ENCODE measurements around the gene MYL10.
A peak's percentile ranks its signal among the peaks of the same experiment; 100 is the strongest.

Gene MYL10

DNA sequence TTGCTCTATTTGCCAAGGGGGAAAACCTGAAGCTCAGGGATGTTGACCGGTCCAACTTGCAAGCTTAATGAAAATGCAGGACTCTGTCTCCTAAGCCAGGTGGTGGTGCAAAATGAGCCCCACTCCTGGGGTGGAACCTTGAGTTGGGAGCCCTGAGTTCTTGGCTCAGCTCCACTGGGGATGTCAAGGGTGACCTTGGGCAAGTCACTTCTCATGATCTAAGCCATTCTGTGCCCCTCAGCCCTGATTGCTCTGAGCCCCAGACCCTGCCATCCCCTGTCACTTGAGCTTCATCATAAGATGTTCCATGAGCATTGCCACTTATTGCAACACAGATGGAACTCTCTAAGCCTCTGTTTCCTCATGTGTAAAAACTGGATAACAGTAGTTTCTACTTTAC is 33.9 kb downstream of the MYL10 start:
- no peak for DNase-seq

GRCh38 chr7:101594790-101595189 is 34.3 kb downstream of the MYL10 start:
- DNase-seq: no peak

- DNase-seq: no peak
Measured at GRCh38 chr7:101593556-101593955, 35.5 kb downstream of the MYL10 start.

- DNase-seq: no peak
Measured at GRCh38 chr7:101591504-101591903, 37.6 kb downstream of the MYL10 start.

- no peak for DNase-seq
Measured at GRCh38 chr7:101590663-101591435, 38.2 kb downstream of the MYL10 start.

- DNase-seq: no peak
Measured at GRCh38 chr7:101589976-101590662, 39.0 kb downstream of the MYL10 start.

- DNase-seq: no peak
Measured at GRCh38 chr7:101589052-101589451, 40.0 kb downstream of the MYL10 start.

GRCh38 chr7:101588131-101588935 is 40.8 kb downstream of the MYL10 start:
- DNase-seq: no peak

- no peak for DNase-seq
Measured at GRCh38 chr7:101586906-101587677, 42.0 kb downstream of the MYL10 start.

DNA sequence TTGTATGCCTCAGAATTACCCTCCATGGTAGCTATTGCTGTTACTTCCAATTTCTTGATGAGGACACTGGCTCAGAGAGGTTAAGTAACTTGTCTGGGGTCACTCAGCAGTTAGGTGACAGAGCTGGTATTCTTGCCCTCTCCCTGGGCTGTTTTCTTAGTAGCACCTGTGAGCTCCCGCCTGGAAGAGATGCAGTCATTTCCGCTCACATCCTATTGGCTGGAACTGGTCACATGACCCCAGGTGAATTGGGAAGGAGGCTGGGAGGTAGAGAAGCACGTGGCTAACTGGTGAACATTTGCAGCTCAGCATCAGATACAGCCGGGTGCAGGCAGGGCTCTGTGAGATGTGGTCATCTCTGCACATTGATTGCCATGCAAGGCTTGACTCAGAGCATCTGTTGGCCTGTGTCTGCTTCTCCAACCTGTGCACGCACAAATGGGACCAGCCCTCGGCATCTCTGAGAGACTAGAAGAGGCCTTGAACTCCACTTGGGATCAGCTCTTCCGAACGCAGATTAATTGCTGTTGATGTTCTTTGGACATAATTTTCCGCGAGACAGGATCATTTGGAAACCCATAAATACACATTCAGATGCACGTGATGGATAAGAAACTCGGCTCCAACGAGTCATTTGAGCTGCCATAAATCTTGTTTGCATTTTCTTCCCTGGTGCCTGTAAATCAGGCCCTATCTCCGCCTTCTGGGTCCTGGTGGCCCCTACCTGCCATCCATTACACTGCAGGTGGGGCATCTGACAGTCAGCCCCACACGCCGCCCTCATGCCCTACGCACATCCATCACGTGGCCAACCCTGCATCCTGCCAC is 42.8 kb downstream of the MYL10 start:
- no peak for DNase-seq

DNA sequence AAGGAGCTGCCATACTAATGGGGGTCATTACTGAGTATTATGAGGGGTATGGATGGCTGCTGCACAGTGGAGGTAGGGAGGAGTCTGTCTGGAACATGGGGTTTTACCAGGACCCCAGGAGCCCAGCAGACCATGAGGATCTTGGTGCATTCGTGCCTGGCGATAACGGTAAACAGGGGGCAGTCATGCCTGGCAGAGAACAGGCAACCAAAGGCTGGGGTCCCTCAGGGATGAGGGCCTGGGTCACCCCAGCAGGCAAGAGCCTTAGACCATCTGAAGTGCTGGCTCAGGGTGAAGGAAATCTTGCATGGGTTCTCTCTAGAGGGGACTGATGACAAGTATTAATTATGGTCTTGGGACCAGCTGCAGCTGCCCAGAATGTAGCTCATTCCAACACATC is 46.1 kb downstream of the MYL10 start:
- no peak for DNase-seq

GRCh38 chr7:101581891-101582290 is 47.2 kb downstream of the MYL10 start:
- no peak for DNase-seq

DNA sequence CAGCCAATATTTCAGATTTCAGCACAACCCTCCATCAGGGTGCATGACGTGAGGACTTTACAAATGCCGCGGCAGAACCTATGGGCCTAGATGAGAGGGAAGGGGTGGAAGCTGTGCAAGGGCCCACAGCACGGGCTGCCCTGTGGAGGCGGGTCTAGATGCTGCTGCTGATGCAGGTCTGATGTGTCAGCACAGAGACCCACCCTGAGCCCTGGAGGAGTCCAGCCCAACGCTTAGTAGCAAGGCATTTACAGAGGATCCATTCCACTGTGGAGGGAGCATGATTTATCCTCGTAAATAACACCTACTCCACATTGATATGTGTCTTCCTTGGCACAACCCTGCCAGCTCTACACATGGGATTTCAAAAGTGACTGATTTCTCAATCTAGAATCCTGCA is 48.5 kb downstream of the MYL10 start:
- DNase-seq: no peak

- no peak for DNase-seq
Measured at GRCh38 chr7:101578552-101578951, 50.5 kb downstream of the MYL10 start.

- no peak for DNase-seq
Measured at GRCh38 chr7:101576998-101577397, 52.1 kb downstream of the MYL10 start.

DNA sequence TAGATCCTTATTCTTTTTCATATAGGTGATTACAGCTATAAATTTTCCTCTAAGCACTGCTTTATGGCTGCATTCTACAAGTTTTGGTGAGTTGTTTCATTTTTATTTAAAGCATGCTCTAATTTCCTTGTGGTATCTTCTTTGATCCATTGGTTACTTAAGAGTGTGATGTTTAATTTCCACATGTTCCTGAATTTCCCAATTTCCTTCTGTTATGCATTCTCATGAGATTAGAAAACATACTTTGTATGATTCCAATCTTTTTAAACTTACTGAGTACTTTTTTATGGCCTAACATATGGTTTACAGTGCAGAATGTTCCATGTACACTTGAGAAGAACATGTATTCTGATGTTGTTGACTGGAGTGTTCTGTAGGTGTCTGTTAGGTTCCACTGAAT is 53.4 kb downstream of the MYL10 start:
- no peak for DNase-seq

DNA sequence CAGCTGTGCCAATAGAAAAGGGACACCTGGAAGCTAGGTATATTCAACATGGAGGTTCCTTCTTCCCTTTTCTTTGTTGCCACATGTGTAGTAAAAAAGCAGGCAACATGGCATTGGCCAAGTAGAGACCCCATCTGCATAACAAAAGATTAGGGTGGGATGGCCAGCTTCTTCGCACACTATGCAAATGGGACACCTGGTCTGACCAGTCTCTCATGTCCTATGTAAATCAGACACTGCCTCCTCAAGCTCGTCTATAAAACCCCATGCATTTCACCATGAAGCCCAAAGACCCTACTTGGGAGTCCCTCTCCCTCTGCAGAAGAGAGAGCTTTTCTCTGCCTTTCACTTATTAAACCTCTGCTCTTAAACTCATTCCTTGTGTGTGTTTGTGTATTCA is 53.9 kb downstream of the MYL10 start:
- DNase-seq: no peak

DNA sequence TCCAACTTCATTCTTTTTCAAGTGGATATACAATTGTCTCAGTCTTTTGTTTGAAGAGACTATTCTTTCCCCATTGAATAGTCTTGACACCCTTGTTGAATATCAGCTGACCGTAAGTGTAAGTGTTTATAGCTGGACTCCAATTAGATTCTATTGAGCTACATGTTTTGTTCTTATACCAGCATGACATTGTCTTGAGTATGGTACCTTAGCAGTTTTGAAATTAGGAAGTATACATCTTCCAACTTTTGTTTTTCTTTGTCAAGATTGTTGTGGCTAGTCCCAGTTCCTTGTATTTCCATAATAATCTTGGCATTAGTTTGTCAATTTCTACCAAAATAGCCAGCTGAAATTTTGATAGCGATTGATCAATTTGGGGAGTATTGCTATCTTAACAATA is 56.9 kb downstream of the MYL10 start:
- DNase-seq: no peak

DNA sequence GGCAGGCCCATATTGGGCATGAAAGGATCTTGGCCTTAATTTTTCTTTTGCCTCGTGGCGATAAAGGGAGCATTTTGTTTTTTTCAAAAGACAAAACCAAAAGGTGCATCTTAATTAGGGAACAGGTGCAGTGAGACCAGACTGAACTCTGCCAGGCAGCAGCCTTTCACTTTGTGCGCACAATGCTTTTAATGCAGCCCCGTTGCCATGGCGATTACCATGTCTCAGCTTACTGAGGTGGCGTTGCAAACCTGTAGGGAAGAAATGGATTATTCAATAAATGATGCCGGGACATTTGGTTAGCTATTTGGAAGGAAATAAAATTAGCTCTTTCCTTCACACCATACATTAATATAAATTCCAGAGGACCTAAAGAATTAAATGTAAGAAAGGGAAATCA is 61.9 kb downstream of the MYL10 start:
- DNase-seq: peak; percentile 30

- no peak for DNase-seq
Measured at GRCh38 chr7:101565601-101566209, 63.4 kb downstream of the MYL10 start.

- no peak for DNase-seq
Measured at GRCh38 chr7:101564778-101565211, 64.3 kb downstream of the MYL10 start.

Data from NCI-H1092 treated with DMSO at 0.1 percent for 48 hours (cell line).